Fibroblast of skin of abdomen (primary cell): ENCODE data around the gene C6orf163.

Experiments
- DNase-seq: peaks from one replicate; pipeline ENCODE4 v3.0.0-alpha.2; 2013

Gene C6orf163

GRCh38 chr6:87357479-87358196 is 13.0 kb downstream of the C6orf163 start:
- no peak for DNase-seq

DNA sequence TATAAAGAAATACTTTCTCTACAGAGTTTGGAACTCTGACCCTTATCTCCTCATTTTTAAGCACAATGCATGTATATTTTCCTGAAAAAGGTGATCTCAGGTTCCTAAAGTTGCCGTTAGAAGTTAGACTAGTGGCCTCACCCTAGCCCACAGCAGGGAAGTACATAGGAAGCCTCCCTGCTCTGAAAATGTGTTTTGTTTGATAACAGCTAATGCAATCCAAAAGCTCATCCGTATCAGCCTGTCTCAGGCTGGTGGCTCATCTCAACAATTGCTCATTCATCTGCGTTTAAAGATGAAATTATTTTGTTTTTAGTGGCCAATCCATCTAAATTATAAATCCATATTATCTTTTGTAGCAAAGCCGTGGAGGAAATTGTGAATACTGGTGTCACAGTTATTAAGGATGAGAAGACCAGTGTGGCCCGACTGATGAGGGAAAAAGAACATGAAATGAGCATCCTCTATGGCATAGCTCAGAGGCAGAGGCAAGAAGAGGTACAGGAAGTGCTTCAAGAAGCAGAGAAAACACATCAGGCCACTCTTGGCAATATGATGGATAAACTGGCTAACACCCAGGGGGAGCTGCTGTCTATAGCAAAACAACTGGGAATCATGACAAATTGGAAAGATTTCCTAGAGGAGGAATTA is 20.1 kb downstream of the C6orf163 start:
- DNase-seq = no peak

GRCh38 chr6:87366072-87366827 is 21.6 kb downstream of the C6orf163 start:
- DNase-seq = peak; percentile 32

DNA sequence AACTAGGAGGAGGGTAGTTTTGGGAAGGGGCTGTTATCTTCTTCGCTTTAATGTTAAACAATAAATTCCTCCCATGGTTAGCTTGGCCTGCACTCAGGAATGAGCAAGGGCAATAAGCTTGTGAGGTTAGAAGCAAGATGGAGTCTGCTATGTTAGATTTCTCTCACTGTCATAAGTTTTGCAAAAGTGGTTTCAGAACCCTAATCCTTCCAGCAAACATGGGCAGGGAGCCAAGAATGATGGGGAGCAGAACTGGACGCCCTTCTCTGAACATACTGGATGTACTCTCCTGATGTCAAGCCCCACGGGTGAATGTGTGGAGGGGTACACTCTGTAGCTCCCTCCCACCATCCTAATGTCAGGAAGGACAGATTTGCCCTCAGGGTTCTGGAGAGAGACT is 22.3 kb downstream of the C6orf163 start:
- DNase-seq = no peak

GRCh38 chr6:87373377-87373776 is 28.8 kb downstream of the C6orf163 start:
- DNase-seq = no peak

DNA sequence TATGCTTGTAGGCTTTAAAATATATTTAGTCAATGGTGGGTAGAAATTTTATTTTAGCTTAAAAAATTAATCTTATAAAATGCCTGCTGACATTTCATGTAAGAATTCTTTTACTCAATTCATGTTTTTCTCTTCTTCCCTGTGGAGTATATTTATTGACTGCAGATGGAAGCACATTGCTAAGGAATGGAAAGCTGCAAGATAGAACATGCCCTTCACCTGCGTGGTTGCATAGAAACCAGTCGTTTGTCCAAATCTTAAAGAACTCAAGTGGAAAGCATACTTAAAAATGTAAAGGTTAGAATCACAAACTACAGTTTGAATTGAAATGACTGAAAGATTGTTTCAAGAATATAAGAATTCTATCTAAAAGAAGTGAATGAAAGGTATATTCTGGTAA is 30.7 kb downstream of the C6orf163 start:
- no peak for DNase-seq

DNA sequence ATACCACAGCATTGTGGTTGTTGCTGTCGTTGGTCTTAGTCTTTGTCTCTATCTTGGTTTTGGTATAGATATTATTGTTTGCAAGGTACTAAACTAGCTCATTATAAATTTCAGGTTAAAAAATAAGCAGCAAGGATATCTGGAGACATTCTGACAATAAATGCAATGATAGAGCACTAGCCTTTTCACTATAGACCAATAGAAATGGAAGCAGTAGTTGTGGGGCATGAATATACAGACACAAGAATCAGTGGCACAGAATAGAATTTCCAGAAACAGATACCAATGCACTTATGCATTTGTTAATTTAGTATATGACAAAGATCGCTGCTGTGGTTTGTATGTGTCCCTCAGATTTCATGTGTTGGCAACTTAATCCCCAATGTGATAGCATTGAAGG is 32.0 kb downstream of the C6orf163 start:
- DNase-seq = no peak

GRCh38 chr6:87378947-87379346 is 34.3 kb downstream of the C6orf163 start:
- no peak for DNase-seq

GRCh38 chr6:87382861-87383260 is 38.2 kb downstream of the C6orf163 start:
- DNase-seq = no peak

GRCh38 chr6:87384038-87384437 is 39.4 kb downstream of the C6orf163 start:
- no peak for DNase-seq

- DNase-seq = no peak
Measured at GRCh38 chr6:87384449-87384848, 39.8 kb downstream of the C6orf163 start.

- peak; percentile 16 for DNase-seq
Measured at GRCh38 chr6:87391334-87391733, 46.7 kb downstream of the C6orf163 start.

GRCh38 chr6:87393026-87393622 is 48.5 kb downstream of the C6orf163 start:
- DNase-seq = peak; percentile 53

- DNase-seq = no peak
Measured at GRCh38 chr6:87395431-87395830, 50.8 kb downstream of the C6orf163 start.

- DNase-seq = no peak
Measured at GRCh38 chr6:87396595-87397392, 52.2 kb downstream of the C6orf163 start.

- no peak for DNase-seq
Measured at GRCh38 chr6:87397656-87398055, 53.0 kb downstream of the C6orf163 start.

DNA sequence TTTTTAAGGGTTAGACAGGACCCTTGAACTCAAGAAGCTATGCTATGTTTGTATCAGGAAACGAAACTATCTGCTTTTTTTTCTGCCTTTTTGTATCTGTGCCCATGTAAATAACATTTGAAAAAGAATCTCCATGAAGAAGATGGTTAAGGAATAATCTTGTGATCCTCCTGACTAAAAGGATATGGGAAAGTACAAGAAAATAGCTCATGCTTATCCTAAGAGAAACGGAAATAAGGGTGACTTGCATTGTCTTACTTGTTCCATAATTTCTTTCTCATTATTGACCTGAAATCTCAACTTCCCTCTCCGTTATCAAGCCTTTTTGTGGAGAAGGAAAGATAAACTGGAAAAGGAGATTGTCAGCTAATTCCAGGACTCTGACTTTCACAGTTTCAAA is 57.2 kb downstream of the C6orf163 start:
- DNase-seq = no peak

DNA sequence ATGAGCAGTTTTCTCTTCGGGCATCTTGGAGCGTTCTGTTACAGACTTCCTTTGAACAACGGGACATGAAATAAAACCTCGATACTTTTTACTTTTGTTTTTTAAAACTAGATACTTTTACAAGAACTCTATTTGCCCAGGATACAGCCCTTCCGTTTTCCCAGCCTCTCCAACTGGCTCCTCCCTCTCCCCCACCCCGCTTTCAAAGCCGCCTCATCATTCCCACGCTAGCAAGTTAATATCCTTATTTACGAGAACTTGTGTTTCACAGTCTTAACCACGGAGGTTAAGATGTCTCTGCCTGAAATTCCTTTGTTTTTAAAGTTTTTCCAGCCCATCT is 62.9 kb downstream of the C6orf163 start:
- DNase-seq = peak; percentile 28

- DNase-seq = peak; percentile 78
Measured at GRCh38 chr6:87407901-87408720, 63.5 kb downstream of the C6orf163 start, which contains the start of gene CFAP206. TSS of gene CFAP206 (plus strand) at chr6:87407972. CDS start at chr6:87409840, 1,868 bp downstream.

- DNase-seq = no peak
Measured at GRCh38 chr6:87408721-87409155, 64.1 kb downstream of the C6orf163 start.
